ENCODE measurements around the gene NME1.

DNA sequence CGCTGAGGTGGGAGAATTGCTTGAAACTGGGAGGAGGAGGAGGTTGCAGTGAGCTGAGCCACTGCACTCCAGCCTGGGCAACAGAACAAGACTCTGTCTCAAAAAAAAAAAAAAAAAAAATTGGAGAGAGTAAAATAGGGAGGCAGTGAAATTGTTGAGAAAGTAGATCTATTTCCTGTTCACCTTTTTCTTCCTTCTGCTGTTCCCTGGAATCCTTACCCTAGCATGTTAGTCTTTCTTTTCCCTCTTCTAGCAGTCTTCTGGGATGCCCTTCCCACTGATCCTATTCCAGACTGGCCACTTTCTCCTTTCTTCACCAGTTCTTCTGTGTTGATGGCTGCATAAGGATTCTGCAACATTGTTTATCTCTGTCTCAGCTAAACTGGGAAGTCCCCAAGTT is 16.0 kb downstream of the NME1 start:
- TF ChIP-seq, protein P1, sequence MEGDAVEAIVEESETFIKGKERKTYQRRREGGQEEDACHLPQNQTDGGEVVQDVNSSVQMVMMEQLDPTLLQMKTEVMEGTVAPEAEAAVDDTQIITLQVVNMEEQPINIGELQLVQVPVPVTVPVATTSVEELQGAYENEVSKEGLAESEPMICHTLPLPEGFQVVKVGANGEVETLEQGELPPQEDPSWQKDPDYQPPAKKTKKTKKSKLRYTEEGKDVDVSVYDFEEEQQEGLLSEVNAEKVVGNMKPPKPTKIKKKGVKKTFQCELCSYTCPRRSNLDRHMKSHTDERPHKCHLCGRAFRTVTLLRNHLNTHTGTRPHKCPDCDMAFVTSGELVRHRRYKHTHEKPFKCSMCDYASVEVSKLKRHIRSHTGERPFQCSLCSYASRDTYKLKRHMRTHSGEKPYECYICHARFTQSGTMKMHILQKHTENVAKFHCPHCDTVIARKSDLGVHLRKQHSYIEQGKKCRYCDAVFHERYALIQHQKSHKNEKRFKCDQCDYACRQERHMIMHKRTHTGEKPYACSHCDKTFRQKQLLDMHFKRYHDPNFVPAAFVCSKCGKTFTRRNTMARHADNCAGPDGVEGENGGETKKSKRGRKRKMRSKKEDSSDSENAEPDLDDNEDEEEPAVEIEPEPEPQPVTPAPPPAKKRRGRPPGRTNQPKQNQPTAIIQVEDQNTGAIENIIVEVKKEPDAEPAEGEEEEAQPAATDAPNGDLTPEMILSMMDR (IDR thresholded peaks at IDR 0.05), result no peak
- no peak for TF ChIP-seq POLR2A (IDR thresholded peaks at IDR 0.05)

All from Peyer's patch (tissue), 4 donors.